HFF-Myc (cell line): ENCODE data around the gene ABCB6.
A peak's percentile ranks its signal among the peaks of the same experiment; 100 is the strongest.
"Not testable (repeated sequence)": the region's sequence is repeated elsewhere in the genome, so short reads cannot be mapped to it uniquely, and the experiment has no call there.

Experiments
- DNase-seq: peaks from one replicate; pipeline ENCODE4 v3.0.0-alpha.2; 2011; ENCODE audit warnings: low read depth; ENCODE audit errors: extremely low read depth
- H3K4me3 ChIP-seq: replicated peaks from 2 replicates; pipeline ENCODE4 v1.5.1; 2011; ENCODE audit warnings: low read depth, mild to moderate bottlenecking, control low read depth, low read length
- CTCF ChIP-seq: IDR thresholded peaks from 2 replicates; pipeline ENCODE4 v1.5.1; 2012; ENCODE audit warnings: mild to moderate bottlenecking, low read depth, low read length, control low read depth; ENCODE audit errors: missing control alignments

Gene ABCB6

DNA sequence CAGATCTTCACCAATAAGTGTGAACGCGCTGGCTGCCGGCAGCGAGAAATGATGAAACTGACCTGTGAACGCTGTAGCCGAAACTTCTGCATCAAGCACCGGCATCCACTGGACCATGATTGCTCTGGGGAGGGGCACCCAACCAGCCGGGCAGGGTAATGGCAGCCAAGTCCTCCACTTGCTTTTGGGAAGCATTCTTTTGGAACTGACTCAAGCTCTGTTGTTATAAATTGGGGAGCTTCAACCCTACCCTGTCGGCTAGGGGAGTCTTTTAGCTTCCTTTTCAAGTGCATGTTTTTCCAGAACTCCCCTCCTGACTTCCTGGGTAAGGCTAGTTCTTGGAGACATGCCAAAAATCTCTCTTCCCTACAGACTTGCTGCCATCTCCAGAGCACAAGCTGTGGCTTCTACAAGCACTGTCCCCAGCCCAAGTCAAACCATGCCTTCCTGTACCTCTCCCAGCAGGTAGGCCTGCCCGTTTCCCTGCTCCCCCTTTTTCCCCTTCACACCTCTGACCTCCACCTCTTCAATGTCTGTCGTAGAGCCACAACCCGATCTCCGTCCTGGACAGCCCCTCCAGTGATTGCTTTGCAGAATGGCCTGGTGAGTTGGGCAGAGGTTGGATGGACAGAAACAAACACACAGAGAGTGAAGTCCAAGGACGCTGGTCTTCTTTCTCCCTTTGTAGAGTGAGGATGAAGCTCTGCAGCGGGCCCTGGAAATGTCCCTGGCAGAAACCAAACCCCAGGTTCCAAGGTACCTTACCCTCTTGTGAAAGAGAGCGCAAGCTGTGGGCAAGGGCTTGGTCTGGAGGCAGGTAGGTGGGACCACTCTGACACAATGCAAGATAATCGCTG, 10.6 kb downstream of the ABCB6 start:
- TF ChIP-seq CTCF = no peak
- H3K4me3 ChIP-seq = peak overlapping the region; percentile 52
- no peak for DNase-seq

DNA sequence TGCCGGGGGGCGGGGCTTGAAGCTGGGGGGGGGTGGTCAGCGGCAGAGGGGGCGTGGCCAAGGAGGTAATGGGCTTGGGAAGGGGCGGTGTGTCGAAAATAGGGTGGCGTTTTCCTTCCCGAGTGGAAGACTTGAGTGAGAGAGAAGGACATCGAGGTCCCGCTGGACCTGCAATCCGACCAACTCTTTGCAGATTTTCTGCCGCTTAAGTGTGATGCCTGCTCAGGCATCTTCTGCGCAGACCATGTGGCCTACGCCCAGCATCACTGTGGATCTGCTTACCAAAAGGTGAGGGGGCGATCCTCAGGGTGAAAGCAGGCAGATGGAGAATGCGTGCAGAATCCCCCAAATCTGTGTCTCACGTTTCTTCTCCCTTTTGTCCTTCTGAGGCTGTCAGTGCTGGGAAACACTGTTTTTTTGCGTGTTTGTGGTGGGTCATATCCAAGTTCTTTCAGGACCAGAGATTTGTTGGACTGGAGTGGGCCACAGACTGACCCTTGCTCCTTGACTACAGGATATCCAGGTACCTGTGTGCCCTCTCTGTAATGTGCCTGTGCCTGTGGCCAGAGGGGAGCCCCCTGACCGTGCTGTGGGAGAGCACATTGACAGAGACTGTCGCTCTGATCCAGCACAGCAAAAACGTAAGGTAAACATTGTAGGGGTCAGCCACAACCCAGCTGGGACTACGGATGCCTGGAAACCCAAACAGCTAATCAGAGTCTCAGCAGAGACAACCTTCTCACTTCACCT, 11.4 kb downstream of the ABCB6 start:
- H3K4me3 ChIP-seq = peak overlapping the region; percentile 52
- DNase-seq = no peak
- TF ChIP-seq CTCF = no peak

DNA sequence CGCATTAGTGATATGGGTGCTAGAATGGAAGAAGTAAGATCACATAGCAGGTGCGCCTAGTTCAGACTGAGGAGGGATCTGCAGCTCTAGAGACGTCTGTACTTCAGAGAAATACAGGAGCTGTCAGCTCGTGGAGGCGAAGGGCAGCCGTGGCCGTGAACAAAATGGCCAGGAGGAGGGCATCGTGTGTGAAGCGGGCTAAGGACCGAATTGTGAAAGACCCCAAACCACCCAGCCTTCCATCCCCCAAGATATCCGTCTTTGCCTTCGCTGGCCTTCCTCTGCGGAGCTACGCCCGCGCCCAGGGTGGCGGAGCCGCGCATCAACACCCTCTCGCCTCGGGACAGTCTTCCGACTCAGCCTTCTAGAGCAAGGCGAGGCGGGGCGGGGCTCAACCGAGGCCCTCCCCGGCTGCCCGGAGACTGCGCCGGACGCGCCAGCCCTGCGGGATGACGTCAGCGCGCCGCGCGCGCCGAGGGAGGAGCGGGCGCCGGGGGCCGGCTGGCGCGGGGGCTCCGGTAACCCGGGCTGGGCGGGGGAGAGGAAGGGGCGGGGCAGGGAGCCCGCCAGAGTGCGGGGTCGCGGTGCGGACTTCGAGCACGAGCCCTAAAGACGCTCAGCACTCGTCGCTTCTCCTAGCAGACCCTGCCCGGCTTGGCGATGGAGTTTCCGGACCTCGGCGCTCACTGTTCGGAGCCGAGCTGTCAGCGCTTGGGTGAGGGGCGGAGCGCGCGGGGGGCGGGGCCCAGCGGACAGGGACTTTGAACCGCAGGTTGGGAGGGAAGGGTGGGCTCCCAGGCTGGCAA, 12.2 kb downstream of the ABCB6 start, which contains the start of gene ZFAND2B:
ZFAND2B (plus strand) TSS at position 455 of the 806 bp plus-strand sequence; CDS start at position 661, 206 bp downstream.
- TF ChIP-seq CTCF = no peak
- H3K4me3 ChIP-seq = peak within 1 kb of the TSS; percentile 52
- DNase-seq = no peak

DNA sequence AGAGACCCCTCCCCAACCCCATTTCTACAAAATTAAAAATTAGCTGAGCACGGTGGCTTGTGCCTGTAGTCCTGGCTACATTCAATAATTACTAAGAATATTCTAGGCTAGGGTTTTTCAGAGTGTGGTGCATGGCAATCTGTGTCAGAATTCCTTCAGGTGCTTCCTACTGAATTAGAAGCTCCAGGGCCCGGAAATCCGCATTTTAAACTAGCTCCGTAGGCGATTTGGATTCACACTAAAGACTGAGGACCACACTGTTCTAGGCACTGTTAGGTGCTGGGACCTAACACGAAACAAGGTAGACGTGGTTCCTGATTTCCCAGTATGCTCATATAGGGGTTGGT, 12.8 kb downstream of the ABCB6 start:
- peak overlapping the region; percentile 52 for H3K4me3 ChIP-seq
- DNase-seq = no peak
- no peak for TF ChIP-seq CTCF

DNA sequence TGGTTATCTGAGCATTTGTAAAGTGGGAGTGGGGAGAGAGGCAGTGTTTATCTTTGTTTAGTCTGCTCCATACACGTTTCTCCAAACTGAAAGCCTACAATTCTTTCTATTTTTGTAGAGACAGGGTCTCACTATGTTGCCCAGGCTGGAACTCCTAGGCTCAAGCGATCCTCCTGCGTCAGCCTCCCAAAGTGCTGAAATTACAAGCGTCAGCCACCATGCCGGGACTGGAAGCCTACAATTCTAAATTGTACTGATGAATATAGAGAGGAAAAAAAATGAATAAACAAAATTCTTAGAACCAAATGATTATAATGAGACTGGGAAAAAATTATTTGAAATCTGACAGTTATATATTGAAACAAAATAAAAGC, 13.6 kb downstream of the ABCB6 start:
- TF ChIP-seq CTCF = no peak
- no peak overlapping the region for H3K4me3 ChIP-seq
- DNase-seq = no peak

GRCh38 chr2:219204425-219205164, 14.2 kb downstream of the ABCB6 start:
- DNase-seq = no peak
- no peak for TF ChIP-seq CTCF
- H3K4me3 ChIP-seq = no peak overlapping the region

DNA sequence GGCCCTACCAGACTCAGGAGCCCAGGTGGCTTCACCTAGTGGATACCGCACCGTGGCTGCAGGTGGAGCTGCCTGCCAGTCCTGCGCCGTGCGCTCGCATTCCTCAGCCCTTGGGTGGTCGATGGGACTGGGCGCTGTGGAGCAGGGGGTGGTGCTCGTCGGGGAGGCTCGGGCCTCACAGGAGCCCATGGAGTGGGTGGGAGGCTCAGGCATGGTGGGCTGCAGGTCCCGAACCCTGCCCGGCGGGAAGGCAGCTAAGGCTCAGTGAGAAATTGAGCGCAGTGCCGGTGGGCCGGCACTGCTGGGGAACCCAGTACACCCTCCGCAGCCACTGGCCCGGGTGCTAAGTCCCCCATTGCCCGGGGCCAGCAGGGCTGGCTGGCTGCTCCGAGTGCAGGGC, 17.4 kb downstream of the ABCB6 start:
- DNase-seq, H3K4me3 ChIP-seq: not testable (repeated sequence)

DNA sequence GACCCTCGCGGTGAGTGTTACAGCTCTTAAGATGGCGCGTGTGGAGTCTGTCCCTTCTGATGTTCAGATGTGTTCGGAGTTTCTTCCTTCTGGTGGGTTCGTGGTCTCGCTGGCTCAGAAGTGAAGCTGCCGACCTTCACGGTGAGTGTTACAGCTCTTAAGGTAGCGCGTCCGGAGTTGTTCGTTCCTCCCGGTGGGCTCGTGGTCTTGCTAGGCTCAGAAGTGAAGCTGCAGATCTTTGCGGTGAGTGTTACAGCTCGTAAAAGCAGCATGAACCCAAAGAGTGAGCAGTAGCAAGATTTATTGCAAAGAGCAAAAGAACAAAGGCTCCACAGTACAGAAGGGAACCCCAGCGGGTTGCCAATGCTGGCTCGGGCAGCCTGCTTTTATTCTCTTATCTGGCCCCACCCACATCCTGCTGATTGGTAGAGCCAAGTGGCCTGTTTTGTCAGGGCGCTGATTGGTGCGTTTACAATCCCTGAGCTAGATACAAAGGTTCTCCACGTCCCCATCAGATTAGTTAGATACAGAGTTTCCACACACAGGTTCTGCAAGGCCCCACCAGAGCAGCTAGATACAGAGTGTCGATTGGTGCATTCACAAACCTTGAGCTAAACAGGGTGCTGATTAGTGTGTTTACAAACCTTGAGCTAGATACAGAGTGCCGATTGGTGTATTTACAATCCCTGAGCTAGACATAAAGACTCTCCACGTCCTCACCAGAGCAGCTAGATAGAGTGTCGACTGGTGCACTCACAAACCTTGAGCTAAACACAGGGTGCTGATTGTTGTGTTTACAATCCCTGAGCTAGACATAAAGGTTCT, 18.0 kb downstream of the ABCB6 start:
- not testable (repeated sequence) for H3K4me3 ChIP-seq, DNase-seq
